KMS-11 (cell line): ENCODE data around the gene PHF20.

Source experiments
- H2AFZ ChIP-seq: fragments of 200-600 bp; sonication (generic); 2 replicates; pipeline ENCODE4 v1.6.1; 2016; ENCODE audit warnings: antibody characterized with exemption, mixed run types, low read depth
- H3K27ac ChIP-seq: fragments of 200-600 bp; sonication (generic); 2 replicates; pipeline ENCODE4 v1.6.1; 2016; ENCODE audit warnings: mild to moderate bottlenecking, mixed run types
- H3K27me3 ChIP-seq: fragments of 200-600 bp; sonication (generic); 2 replicates; pipeline ENCODE4 v1.6.1; 2017; ENCODE audit warnings: mild to moderate bottlenecking, low read depth, mixed run types, moderate library complexity; ENCODE audit not compliant: insufficient read depth
- H3K36me3 ChIP-seq: fragments of 200-600 bp; sonication (generic); 2 replicates; pipeline ENCODE4 v1.6.1; 2017; ENCODE audit warnings: mild to moderate bottlenecking, mixed run types; ENCODE audit not compliant: insufficient read depth
- H3K4me1 ChIP-seq: fragments of 200-600 bp; sonication (generic); 2 replicates; pipeline ENCODE4 v1.6.1; 2016; ENCODE audit warnings: mild to moderate bottlenecking, low read depth, mixed run types; ENCODE audit not compliant: poor library complexity, severe bottlenecking
- H3K4me2 ChIP-seq: fragments of 200-600 bp; sonication (generic); 2 replicates; pipeline ENCODE4 v1.7.0; 2016; ENCODE audit warnings: mild to moderate bottlenecking, mixed run types
- H3K4me3 ChIP-seq: fragments of 200-600 bp; sonication (generic); IDR thresholded peaks from 2 replicates; pipeline ENCODE4 v1.6.1; 2017; ENCODE audit warnings: low read depth, low read length, mixed read lengths; ENCODE audit not compliant: insufficient read depth
- H3K79me2 ChIP-seq: fragments of 200-600 bp; sonication (generic); 2 replicates; pipeline ENCODE4 v1.6.1; 2016; ENCODE audit warnings: low read depth, mixed run types; ENCODE audit not compliant: insufficient read depth
- H3K9ac ChIP-seq: fragments of 200-600 bp; sonication (generic); 2 replicates; pipeline ENCODE4 v1.6.1; 2016; ENCODE audit warnings: mild to moderate bottlenecking, mixed run types
- H4K20me1 ChIP-seq: fragments of 200-600 bp; sonication (generic); 2 replicates; pipeline ENCODE4 v1.6.1; 2016; ENCODE audit warnings: mild to moderate bottlenecking, mixed run types; ENCODE audit not compliant: insufficient read depth
- CTCF ChIP-seq: fragments of 200-600 bp; sonication (generic); conservative IDR thresholded peaks from 2 replicates; pipeline ENCODE4 v1.6.1; 2017; ENCODE audit warnings: low read depth, mild to moderate bottlenecking, antibody characterized with exemption, low read length, moderate library complexity, mixed read lengths

PHF20 gene

DNA sequence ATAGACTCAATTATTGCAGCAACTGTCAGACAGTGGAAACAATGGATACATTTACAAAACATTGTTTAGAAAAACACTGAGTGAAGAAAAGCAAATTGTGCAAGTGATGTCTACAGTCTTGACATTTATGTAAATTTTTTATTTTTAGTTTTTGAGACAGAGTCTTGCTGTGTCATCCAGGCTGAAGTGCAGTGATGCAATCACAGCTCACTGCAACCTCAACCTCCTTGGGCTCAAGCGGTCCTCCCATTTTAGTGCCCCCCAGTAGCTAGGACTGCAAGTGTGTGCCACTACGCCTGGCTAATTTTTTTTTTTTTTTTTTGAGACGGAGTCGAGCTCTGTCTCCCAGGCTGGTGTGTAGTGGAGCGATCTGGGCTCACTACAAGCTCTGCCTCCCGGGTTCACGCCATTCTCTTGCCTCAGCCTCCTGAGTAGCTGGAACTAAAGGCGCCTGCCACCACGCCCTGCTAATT is 206.3 kb downstream of the PHF20 start:
- Histone ChIP-seq H2AFZ (no peak overlapping the region), H3K36me3 (no peaks in the 10 kb centered on the region), H3K4me3 (no peak overlapping the region), H3K27ac (no peak overlapping the region), H3K79me2 (no peaks in the 10 kb centered on the region), H3K4me1 (peaks cover 34% of the 10 kb centered on the region), H3K4me2 (no peak overlapping the region), H4K20me1 (no peaks in the 10 kb centered on the region), H3K9ac (no peak overlapping the region), H3K27me3 (no peaks in the 10 kb centered on the region)
- no peak for TF ChIP-seq CTCF

DNA sequence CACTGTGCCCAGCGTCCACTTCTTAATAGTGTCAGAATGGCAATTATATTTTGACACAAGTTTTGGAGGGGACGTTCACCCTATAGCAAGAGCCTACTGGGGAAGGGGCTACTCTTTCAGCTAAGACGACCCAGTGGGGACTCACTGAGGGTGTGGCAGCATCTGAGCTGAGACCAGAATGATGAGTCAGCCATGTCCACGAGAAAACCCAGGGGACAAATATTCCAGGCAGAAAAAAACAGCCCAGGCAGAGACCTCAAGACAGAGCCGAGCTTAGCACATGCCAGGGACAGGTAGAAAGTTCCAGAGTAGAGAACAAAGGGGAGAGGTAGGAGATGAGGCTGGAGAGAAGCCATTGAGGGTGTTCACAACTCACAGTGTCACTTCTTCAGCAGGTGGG is 207.7 kb downstream of the PHF20 start:
- H3K36me3 ChIP-seq: no peaks in the 10 kb centered on the region
- TF ChIP-seq CTCF: no peak

DNA sequence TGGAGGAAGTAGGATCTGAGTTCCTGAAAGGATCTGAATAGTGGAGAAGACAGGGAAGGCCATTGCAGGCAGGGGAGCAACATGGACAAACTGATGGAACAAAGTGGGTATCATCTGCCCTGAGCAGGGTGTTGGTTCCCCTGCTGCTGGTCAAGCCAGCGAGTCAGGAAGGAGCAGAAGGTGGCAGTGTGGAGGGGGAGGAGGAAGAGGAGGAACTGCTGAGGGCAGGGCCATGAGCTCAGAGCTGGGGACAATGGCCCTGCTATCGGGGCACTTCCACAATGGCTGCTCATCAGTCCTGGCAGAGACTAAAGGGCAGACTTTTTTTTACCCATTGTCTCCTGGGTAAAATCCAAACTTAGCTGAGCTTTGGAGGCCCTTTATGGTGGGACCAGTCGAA is 210.2 kb downstream of the PHF20 start:
- Histone ChIP-seq H3K9ac (no peak overlapping the region), H3K4me2 (no peak overlapping the region), H3K27me3 (no peaks in the 10 kb centered on the region; the same call in 1 of the 2 replicates), H3K4me3 (no peak overlapping the region), H3K79me2 (no peaks in the 10 kb centered on the region), H3K27ac (no peak overlapping the region), H2AFZ (no peak overlapping the region), H3K4me1 (peaks cover 17% of the 10 kb centered on the region), H3K36me3 (no peaks in the 10 kb centered on the region), H4K20me1 (no peaks in the 10 kb centered on the region)
- no peak for TF ChIP-seq CTCF

More for the DNA sequence above, 207.7 kb downstream of the PHF20 start:
- Histone ChIP-seq H3K27me3 (no peaks in the 10 kb centered on the region; the same call in 1 of the 2 replicates), H3K27ac (no peak overlapping the region), H3K79me2 (no peaks in the 10 kb centered on the region), H3K4me2 (no peak overlapping the region), H3K9ac (no peak overlapping the region), H3K4me1 (peaks cover 34% of the 10 kb centered on the region), H2AFZ (no peak overlapping the region), H4K20me1 (no peaks in the 10 kb centered on the region), H3K4me3 (no peak overlapping the region)

GRCh38 chr20:35984382-35984781 is 212.6 kb downstream of the PHF20 start:
- H3K36me3 ChIP-seq: no peaks in the 10 kb centered on the region
- no peaks in the 10 kb centered on the region for H3K79me2 ChIP-seq
- no peaks in the 10 kb centered on the region for H3K4me1 ChIP-seq
- TF ChIP-seq CTCF: no peak
- no peaks in the 10 kb centered on the region; the same call in 1 of the 2 replicates for H3K27me3 ChIP-seq
- no peaks in the 10 kb centered on the region for H4K20me1 ChIP-seq
- H3K27ac ChIP-seq: no peak overlapping the region
- no peak overlapping the region for H3K4me3 ChIP-seq
- H3K9ac ChIP-seq: no peak overlapping the region
- no peak overlapping the region for H3K4me2 ChIP-seq
- no peak overlapping the region for H2AFZ ChIP-seq

DNA sequence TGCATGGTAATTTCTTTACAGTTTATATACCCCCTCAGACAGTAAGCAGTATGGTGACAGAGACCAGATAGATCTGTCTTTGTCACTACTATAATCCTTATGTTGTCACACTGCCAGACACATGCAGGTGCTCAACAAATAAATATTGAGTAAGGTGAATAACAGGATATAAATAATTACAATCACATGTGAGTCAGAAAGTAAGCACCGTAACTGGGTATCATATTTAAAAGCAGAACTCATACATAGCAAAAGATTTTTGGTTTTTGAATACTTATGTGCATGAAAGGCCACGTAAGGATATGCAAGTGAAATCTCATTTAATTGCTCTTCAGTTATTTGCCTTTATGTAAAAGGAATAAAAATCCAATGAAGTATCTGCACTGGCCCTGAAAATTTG is 214.0 kb downstream of the PHF20 start:
- no peak overlapping the region for H3K9ac ChIP-seq
- no peak overlapping the region for H3K4me2 ChIP-seq
- no peak overlapping the region for H3K27ac ChIP-seq
- no peak for TF ChIP-seq CTCF
- H4K20me1 ChIP-seq: no peaks in the 10 kb centered on the region
- no peaks in the 10 kb centered on the region; the same call in 1 of the 2 replicates for H3K27me3 ChIP-seq
- H3K4me1 ChIP-seq: peaks cover under 1% of the 10 kb centered on the region
- H3K4me3 ChIP-seq: no peak overlapping the region
- no peaks in the 10 kb centered on the region for H3K79me2 ChIP-seq
- H3K36me3 ChIP-seq: no peaks in the 10 kb centered on the region
- H2AFZ ChIP-seq: no peak overlapping the region
